ENCODE results near the gene C2orf15. TPM values are rescaled to one million over a fixed set of nuclear protein-coding genes. Genes with fewer than 3 reads are reported as not detected.
A peak's percentile ranks its signal among the peaks of the same experiment; 100 is the strongest.

C2orf15 gene
- total RNA-seq, 4 donors from 2014 or later, result 0.49 to 1.2 (median 0.86) TPM

DNA sequence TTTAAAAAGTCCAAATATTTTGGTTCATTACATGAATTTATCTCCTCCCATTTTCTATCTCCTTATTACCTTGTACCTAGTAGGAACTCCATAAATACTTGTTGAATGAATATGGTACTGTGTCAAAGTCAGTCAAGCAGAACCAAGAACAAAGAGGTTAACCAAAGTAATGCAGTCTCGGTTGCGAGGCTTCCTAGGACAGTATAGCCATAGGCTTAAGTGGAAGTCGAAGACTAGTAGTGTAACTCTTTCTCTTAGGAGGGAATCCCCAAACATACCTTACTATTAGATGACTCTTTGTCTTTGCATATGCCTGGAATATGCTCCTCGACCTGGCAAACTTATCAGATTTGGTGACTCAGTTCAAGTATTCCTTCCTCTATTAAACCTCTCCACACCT is 18.1 kb downstream of the C2orf15 start:
- H3K36me3 ChIP-seq, result peaks cover 0 to 37% (median 0%) of the 10 kb centered on the region in 3 donors
- intact Hi-C loops (cut with DNase I), result no loop called here
- H3K4me1 ChIP-seq, result peaks cover 0 to 10% (median 9%) of the 10 kb centered on the region in 3 donors
- H3K9me3 ChIP-seq, result no peaks in the 10 kb centered on the region
- no peaks in the 10 kb centered on the region for H3K27me3 ChIP-seq
- no peak for DNase-seq
- no peak for TF ChIP-seq POLR2A (IDR thresholded peaks at IDR 0.05)
- H3K27ac ChIP-seq, result no peak overlapping the region
- 59 to 67% methylated on average over 4 of the region's 4 CpGs for WGBS, 2 donors
- H3K4me3 ChIP-seq, result no peak overlapping the region

DNA sequence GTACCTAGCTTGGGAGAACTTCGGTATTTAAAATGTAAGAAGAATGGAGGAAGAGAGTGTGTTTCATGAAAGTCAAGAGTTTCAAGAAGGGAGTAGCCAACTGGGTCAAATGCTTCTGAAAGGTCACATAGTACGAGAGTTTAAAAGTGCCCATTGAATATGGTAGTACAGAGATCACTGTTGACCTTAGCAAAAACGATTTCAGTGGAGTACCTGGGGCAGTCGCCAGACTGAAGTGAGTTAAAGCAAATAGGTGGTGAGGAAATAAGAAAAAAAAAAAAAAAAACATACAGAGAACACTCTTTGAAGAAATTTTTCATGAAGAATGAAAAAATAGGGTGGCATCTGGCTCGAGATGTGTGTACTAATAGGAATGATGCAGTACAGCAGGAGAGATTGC is 24.7 kb downstream of the C2orf15 start:
- TF ChIP-seq, protein P1, sequence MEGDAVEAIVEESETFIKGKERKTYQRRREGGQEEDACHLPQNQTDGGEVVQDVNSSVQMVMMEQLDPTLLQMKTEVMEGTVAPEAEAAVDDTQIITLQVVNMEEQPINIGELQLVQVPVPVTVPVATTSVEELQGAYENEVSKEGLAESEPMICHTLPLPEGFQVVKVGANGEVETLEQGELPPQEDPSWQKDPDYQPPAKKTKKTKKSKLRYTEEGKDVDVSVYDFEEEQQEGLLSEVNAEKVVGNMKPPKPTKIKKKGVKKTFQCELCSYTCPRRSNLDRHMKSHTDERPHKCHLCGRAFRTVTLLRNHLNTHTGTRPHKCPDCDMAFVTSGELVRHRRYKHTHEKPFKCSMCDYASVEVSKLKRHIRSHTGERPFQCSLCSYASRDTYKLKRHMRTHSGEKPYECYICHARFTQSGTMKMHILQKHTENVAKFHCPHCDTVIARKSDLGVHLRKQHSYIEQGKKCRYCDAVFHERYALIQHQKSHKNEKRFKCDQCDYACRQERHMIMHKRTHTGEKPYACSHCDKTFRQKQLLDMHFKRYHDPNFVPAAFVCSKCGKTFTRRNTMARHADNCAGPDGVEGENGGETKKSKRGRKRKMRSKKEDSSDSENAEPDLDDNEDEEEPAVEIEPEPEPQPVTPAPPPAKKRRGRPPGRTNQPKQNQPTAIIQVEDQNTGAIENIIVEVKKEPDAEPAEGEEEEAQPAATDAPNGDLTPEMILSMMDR (IDR thresholded peaks at IDR 0.05), result no peak
- no peak for TF ChIP-seq POLR2A (IDR thresholded peaks at IDR 0.05)
- Histone ChIP-seq H3K4me3 (no peak overlapping the region), H3K9me3 (no peaks in the 10 kb centered on the region), H3K36me3 (peaks cover 6 to 76% (median 10%) of the 10 kb centered on the region in 3 donors), H3K4me1 (no peaks in the 10 kb centered on the region), H3K27ac (no peak overlapping the region), H3K27me3 (no peaks in the 10 kb centered on the region)
- WGBS, 2 donors, result 67 to 78% methylated on average over 5 of the region's 5 CpGs
- DNase-seq, result no peak
- intact Hi-C loops (cut with DNase I), result no loop called here

DNA sequence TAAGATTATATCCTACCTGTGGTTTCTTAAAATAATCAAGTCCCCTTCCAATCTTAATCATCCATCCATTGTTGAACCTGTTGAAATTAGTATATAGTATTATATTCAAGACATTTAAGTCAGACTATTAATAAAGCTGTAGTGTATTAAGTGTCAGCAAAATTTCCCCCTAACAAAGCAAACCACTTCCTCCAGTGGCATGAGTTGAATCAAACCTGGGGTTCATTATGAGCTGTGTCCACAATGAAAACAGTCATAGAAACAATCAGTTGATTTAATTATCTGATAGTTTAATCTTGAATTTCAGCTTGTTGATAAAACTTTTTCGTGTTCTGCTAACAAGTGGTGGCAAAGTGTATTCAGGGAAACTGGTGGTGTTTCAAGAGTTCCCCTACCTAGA is 28.0 kb downstream of the C2orf15 start:
- Histone ChIP-seq H3K4me1 (no peaks in the 10 kb centered on the region), H3K27me3 (no peaks in the 10 kb centered on the region), H3K9me3 (no peaks in the 10 kb centered on the region), H3K36me3 (peaks cover 6 to 80% (median 12%) of the 10 kb centered on the region in 3 donors), H3K27ac (no peak overlapping the region), H3K4me3 (no peak overlapping the region)
- TF ChIP-seq, protein P1 (IDR thresholded peaks at IDR 0.05), result no peak
- TF ChIP-seq POLR2A (IDR thresholded peaks at IDR 0.05), result no peak
- no peak for DNase-seq
- WGBS, 2 donors, result 71 to 85% methylated on average over 1 of the region's 1 CpG
- intact Hi-C loops (cut with DNase I), result no loop called here

DNA sequence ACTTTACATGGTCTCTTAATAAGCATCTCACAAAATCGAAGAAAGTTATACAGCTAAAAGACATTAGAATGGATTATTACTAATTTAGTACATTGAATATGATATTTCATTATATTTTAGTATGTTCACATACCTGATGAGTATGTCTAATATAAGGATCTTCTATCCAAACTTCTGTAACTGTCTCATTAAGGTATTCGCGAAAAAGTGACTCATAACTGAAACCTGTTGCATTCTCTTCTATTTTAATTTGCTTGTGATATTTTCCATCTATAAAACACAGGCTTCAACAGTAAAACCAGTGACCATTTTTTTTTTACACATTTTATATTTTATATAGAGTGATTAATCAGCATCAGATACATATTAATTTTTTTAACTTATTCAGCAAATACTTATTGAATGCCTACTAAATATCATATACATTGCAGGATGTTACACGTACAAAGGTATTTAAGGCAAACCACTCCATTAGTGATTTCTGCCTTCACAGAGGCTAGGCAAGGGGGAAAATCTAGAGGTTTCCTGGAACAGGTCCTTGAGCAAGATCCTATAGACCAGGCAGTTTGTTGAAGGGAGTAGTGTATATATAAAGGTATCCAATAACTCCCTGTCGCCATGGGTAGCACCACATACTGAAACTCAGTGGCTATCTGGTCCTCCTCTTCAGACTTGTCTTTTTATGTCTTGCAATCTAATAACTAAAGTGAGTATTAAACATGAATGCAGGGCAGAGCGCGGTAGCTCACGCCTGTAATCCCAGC is 30.1 kb downstream of the C2orf15 start:
- no peak for DNase-seq
- Histone ChIP-seq H3K4me3 (no peak overlapping the region), H3K27ac (no peak overlapping the region), H3K27me3 (no peaks in the 10 kb centered on the region), H3K36me3 (peaks cover 6 to 70% (median 12%) of the 10 kb centered on the region in 3 donors), H3K9me3 (no peaks in the 10 kb centered on the region), H3K4me1 (no peaks in the 10 kb centered on the region)
- 85 to 93% methylated on average over 8 of the region's 8 CpGs for WGBS, 2 donors
- intact Hi-C loops (cut with DNase I), result no loop called here
- TF ChIP-seq, protein P1 (IDR thresholded peaks at IDR 0.05), result no peak
- TF ChIP-seq POLR2A (IDR thresholded peaks at IDR 0.05), result no peak

DNA sequence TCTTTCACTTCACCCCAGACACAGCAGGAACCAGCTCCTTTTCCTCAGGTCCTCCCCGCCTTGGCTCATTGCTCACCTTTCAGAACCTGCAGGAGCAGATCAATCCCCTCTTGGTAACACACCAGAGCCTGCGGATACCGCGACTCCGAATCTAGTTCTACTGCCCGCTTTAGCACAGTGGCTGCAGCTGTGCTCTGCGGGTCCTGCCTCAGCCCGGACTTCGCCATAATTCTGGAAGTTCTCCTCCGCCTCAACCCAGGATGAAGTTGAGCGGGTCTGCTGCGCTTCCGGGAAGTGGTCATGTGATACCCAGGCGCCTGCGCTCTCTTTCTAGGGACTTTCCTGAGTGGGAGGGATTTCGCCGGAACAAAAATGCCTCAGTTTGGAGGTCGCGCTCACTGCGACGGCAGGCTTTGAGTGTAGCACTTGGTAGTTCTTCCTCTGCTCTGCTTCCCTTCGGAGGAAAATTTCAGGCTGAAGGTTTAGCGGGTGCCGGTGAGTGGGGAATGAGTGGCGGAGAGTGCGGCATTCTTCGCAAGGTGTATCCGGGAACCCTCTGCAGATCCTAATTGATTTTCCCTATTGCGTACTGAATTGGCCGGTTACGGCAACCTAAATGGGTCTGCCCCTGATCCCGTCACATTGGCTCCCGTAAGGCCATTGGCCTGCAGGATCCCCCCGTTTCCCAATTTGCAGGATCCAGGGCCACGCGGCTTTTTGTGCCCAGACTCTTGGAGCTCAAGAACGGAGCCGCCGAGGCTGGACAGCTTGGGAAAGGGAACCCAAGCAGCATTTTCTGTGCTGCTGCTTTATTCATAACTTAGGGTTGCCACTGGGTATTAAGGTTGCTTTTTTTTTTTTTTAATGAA is 39.5 kb downstream of the C2orf15 start, which contains the start of the genes MITD1 and MRPL30:
Gene MITD1 (minus strand): TSS at position 304 of the 869 bp plus-strand sequence. CDS start 77 bp downstream, at position 227.
Gene MRPL30 (plus strand): TSS at position 430 of the 869 bp plus-strand sequence. CDS start 5,020 bp downstream, outside the sequence.
- peaks cover 14 to 55% (median 21%) of the 10 kb centered on the region in 3 donors for H3K4me1 ChIP-seq
- DNase-seq, result peak; percentile 56
- H3K27ac ChIP-seq, result peak within 1 kb of the TSS; percentile 67 to 81 (median 79)
- no peaks in the 10 kb centered on the region for H3K9me3 ChIP-seq
- peak within 1 kb of the TSS; percentile 58 to 97 (median 63) for H3K4me3 ChIP-seq
- WGBS, 2 donors, result 0% methylated on average over 31 to 37 of the region's 39 CpGs
- intact Hi-C loops (cut with DNase I), result loop anchor here (10.0 kb wide), 1 partner anchor 154 kb away; the partner anchor contains the start of genes EIF5B and TXNDC9
- peak in 2 of 4 donors; percentile 32 to 45 for TF ChIP-seq POLR2A (IDR thresholded peaks at IDR 0.05)
- TF ChIP-seq, protein P1 (IDR thresholded peaks at IDR 0.05), result peak in 1 of 6 experiments; percentile 50
- no peaks in the 10 kb centered on the region for H3K36me3 ChIP-seq
- H3K27me3 ChIP-seq, result no peaks in the 10 kb centered on the region
